T-helper 17 cell (primary cell): ENCODE results near the gene NRROS. TPM values are rescaled to one million over a fixed set of nuclear protein-coding genes. Genes with fewer than 3 reads are reported as not detected.
"Not testable (repeated sequence)": the region's sequence is repeated elsewhere in the genome, so short reads cannot be mapped to it uniquely, and the experiment has no call there.

ENCODE experiments used
- ATAC-seq: fragments of 150-1000 bp; cut with Tn5 transposase; 2 replicates; pipeline ENCODE4 v1.10.0; 2021; ENCODE audit warnings: mild to moderate bottlenecking, moderate library complexity
- DNase-seq, 3 donors: peaks; one replicate each; pipeline versions ENCODE4 v3.0.0 to v3.0.0-alpha.2; 2020 to 2021
- H3K9me3 ChIP-seq: one replicate; pipeline ENCODE4 v1.7.0; 2013; ENCODE audit warnings: low read length, mild to moderate bottlenecking; ENCODE audit not compliant: control insufficient read depth, poor library complexity, severe bottlenecking
- H3K27ac Mint-ChIP-seq: one replicate; pipeline ENCODE4 v1.8.0; 2022; ENCODE audit warnings: mild to moderate bottlenecking, moderate library complexity, mixed read lengths
- H3K27me3 Mint-ChIP-seq: one replicate; pipeline ENCODE4 v1.8.0; 2022; ENCODE audit warnings: mixed read lengths
- H3K36me3 Mint-ChIP-seq: one replicate; pipeline ENCODE4 v1.8.0; 2022; ENCODE audit warnings: low read depth, mixed read lengths
- H3K4me1 Mint-ChIP-seq: one replicate; pipeline ENCODE4 v1.8.0; 2022; ENCODE audit warnings: mild to moderate bottlenecking, mixed read lengths
- H3K4me3 Mint-ChIP-seq: one replicate; pipeline ENCODE4 v1.8.0; 2022; ENCODE audit warnings: mild to moderate bottlenecking, moderate library complexity, mixed read lengths
- total RNA-seq, 4 donors: library from RNA in 2 of 4; stranded (reverse) in 2 of 4; gene quantifications; one replicate each; pipeline ENCODE4 v1.2.3 and lab custom pipeline; 2022 to 2026

Gene NRROS
- total RNA-seq, 2 donors from 2014 or later = 15.1 to 15.5 TPM

DNA sequence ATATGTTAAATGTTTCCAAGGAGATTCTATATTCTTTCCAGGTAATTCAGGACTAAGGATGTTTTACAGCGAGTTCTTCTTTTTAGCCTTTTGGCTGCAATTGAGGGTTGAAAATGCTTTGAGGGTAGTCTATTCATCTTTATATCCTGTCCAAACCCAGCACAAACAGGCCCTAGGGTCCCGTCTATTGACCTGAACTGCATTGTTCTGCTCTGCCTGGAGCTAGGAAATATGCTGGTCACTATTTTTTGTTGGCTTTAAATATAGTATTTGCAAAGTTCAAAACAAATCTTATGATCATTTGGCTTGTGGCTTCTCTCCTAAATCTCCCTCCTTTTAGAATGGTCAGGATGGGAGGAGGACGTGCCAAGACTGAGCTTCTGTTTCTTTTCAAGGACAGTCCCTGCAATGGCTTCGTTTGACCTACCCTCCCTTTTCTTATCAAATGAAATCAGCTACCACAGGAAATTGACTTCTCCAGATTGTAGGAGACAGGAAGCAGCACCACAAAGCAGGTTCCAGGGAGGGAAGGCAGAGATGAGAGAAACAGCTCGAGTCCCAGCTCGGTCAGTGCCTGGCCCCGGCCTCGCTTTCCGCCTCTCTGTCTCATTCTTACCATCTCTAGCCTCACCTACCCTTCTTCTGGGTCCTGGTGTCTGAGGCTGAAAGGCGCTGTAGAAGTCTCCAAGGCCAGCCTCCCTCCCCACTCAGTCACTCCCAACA, 27.6 kb upstream of the NRROS start:
- no peaks in the 10 kb centered on the region for H3K27me3 Mint-ChIP-seq
- peaks cover 26% of the 10 kb centered on the region for H3K4me1 Mint-ChIP-seq
- no peaks in the 10 kb centered on the region for H3K36me3 Mint-ChIP-seq
- H3K9me3 ChIP-seq = no peaks in the 10 kb centered on the region
- peak overlapping the region; percentile 65 for H3K4me3 Mint-ChIP-seq
- ATAC-seq (peak; percentile 11), DNase-seq (no peak)
- H3K27ac Mint-ChIP-seq = peak overlapping the region; percentile 87

DNA sequence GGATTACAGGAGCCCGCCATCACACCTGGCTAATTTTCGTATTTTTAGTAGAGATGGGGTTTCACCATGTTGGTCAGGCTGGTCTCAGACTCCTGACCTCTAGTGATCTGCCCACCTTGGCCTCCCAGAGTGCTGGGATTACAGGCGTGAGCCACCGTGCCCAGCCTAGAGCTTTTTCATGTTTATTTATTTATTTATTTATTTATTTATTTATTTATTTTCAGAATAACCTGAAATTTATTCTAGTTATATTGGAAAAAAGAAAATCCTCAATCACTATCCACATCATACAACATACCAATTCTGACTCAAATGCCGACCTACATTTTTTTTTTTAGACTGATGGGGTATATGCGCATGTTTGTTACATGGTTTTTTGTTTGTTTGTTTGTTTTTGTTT, 24.3 kb upstream of the NRROS start:
- H3K27ac Mint-ChIP-seq, H3K36me3 Mint-ChIP-seq, H3K9me3 ChIP-seq, H3K27me3 Mint-ChIP-seq, DNase-seq, H3K4me3 Mint-ChIP-seq, ATAC-seq: not testable (repeated sequence)
- H3K4me1 Mint-ChIP-seq = peaks cover 23% of the 10 kb centered on the region

GRCh38 chr3:196617256-196617655, 22.2 kb upstream of the NRROS start:
- H3K4me1 Mint-ChIP-seq = peaks cover 21% of the 10 kb centered on the region
- H3K27ac Mint-ChIP-seq = no peak overlapping the region
- no peaks in the 10 kb centered on the region for H3K27me3 Mint-ChIP-seq
- DNase-seq (no peak), ATAC-seq (no peak)
- H3K36me3 Mint-ChIP-seq = no peaks in the 10 kb centered on the region
- H3K4me3 Mint-ChIP-seq = no peak overlapping the region
- no peaks in the 10 kb centered on the region for H3K9me3 ChIP-seq

DNA sequence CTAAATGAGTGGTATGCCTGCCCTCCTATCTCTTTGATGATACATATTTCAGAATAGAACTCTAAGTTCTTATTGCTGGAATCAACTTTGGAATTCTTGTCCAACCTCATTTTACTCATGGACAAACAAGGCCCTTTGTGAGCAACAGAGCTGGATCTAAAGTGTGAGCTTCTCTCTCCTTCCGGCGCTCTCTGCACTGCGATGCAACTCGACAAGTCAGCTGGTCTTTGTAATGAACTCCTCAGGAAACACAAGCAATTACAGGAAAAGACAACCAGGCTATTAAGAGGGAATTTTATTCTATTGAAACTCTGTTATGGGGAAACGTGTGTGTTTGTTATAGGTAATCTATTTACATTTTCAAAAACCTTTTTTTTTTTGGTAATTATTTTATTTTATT, 20.3 kb upstream of the NRROS start:
- Mint-ChIP-seq H3K4me1 (peaks cover 17% of the 10 kb centered on the region), H3K4me3 (no peak overlapping the region), H3K36me3 (no peaks in the 10 kb centered on the region), H3K27ac (no peak overlapping the region), H3K27me3 (no peaks in the 10 kb centered on the region)
- ATAC-seq (no peak), DNase-seq (no peak)
- no peaks in the 10 kb centered on the region for H3K9me3 ChIP-seq

DNA sequence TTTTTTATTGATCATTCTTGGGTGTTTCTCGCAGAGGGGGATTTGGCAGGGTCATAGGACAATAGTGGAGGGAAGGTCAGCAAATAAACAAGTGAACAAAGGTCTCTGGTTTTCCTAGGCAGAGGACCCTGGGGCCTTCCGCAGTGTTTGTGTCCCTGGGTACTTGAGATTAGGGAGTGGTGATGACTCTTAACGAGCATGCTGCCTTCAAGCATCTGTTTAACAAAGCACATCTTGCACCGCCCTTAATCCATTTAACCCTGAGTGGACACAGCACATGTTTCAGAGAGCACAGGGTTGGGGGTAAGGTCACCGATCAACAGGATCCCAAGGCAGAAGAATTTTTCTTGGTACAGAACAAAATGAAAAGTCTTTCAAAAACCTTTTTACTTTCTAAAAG, 19.9 kb upstream of the NRROS start:
- H3K27me3 Mint-ChIP-seq, H3K9me3 ChIP-seq, ATAC-seq, H3K4me3 Mint-ChIP-seq, H3K27ac Mint-ChIP-seq, DNase-seq, H3K36me3 Mint-ChIP-seq: not testable (repeated sequence)
- peaks cover 20% of the 10 kb centered on the region for H3K4me1 Mint-ChIP-seq

GRCh38 chr3:196620161-196620604, 19.3 kb upstream of the NRROS start:
- H3K4me3 Mint-ChIP-seq = no peak overlapping the region
- ATAC-seq = peak; percentile 32
- no peaks in the 10 kb centered on the region for H3K9me3 ChIP-seq
- H3K27ac Mint-ChIP-seq = peak overlapping the region; percentile 68
- no peak for DNase-seq
- peaks cover 21% of the 10 kb centered on the region for H3K4me1 Mint-ChIP-seq
- no peaks in the 10 kb centered on the region for H3K36me3 Mint-ChIP-seq
- H3K27me3 Mint-ChIP-seq = no peaks in the 10 kb centered on the region

DNA sequence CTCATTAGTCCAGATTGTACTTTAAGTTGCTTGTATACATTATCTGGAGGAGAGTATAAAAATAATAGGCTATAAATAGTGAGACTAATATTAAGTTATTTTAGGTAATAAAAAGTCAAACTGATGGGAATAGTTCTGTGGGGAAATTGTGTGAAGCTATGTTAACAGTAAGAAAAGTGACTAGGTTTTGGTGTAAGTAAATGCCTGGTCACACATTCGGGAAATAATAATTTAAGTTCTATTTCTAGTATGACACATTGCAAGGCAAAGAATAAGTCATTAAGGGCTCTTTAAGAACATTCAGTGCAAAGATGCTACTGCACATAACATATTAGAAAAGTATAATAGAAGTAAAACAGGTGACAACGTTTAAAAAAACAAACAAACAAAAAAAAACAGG, 18.8 kb upstream of the NRROS start:
- Mint-ChIP-seq H3K27ac (peak overlapping the region; percentile 68), H3K36me3 (no peaks in the 10 kb centered on the region), H3K27me3 (no peaks in the 10 kb centered on the region), H3K4me1 (peaks cover 21% of the 10 kb centered on the region), H3K4me3 (no peak overlapping the region)
- DNase-seq (no peak), ATAC-seq (no peak)
- H3K9me3 ChIP-seq = no peaks in the 10 kb centered on the region

GRCh38 chr3:196621611-196622010, 17.9 kb upstream of the NRROS start:
- H3K4me3 Mint-ChIP-seq = no peak overlapping the region
- ATAC-seq (no peak), DNase-seq (no peak)
- peaks cover 21% of the 10 kb centered on the region for H3K4me1 Mint-ChIP-seq
- H3K36me3 Mint-ChIP-seq = no peaks in the 10 kb centered on the region
- no peaks in the 10 kb centered on the region for H3K9me3 ChIP-seq
- no peaks in the 10 kb centered on the region for H3K27me3 Mint-ChIP-seq
- peak overlapping the region; percentile 8 for H3K27ac Mint-ChIP-seq

GRCh38 chr3:196624067-196624790, 15.3 kb upstream of the NRROS start:
- Mint-ChIP-seq H3K27ac (peak overlapping the region; percentile 67), H3K4me3 (peak overlapping the region; percentile 72), H3K4me1 (peaks cover 21% of the 10 kb centered on the region), H3K27me3 (no peaks in the 10 kb centered on the region), H3K36me3 (no peaks in the 10 kb centered on the region)
- ATAC-seq (peak; percentile 64), DNase-seq (no peak)
- no peaks in the 10 kb centered on the region for H3K9me3 ChIP-seq

DNA sequence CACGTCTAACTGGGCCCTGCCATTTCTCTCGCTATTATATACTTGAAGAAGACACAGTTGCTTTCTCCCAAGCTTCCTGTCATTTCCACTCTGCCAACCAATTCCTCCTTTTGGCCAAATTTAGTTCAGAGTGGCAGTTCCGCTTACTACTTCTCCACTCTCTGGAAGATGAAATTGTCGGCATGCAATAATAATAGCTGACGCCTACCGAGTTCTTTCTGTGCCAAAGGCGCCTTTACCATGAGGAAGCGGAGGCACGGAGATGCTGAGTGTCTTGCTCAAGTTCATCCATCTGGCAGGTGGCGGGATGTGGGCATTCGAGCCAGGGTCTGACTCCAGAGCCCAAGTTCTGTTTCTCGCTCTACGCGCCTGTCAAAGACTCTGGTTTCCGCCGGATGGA, 14.6 kb upstream of the NRROS start:
- Mint-ChIP-seq H3K27ac (no peak overlapping the region), H3K4me3 (peak overlapping the region; percentile 72), H3K36me3 (no peaks in the 10 kb centered on the region), H3K4me1 (peaks cover 21% of the 10 kb centered on the region), H3K27me3 (no peaks in the 10 kb centered on the region)
- no peaks in the 10 kb centered on the region for H3K9me3 ChIP-seq
- no peak for DNase-seq
- ATAC-seq = no peak

DNA sequence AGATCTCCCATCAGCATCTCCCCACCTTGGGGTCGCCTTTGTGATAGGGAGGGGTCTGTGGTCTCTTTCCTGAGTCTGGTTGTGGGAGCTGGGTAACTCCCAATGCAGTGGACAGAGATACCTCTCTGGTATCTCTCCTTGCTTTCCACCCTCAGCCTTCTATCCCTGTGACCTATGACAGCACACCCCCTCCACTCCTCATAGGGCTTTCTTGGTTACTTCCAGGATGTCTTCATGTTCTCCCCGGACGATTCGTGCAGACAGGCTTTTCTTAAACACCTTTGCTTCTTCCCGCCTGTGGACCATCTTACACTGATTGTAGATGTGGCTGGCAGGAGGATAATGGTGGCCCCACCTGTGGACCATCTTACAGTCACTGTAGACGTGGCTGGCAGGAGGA, 14.2 kb upstream of the NRROS start:
- H3K9me3 ChIP-seq = no peaks in the 10 kb centered on the region
- H3K27me3 Mint-ChIP-seq = no peaks in the 10 kb centered on the region
- no peak overlapping the region for H3K27ac Mint-ChIP-seq
- peaks cover 21% of the 10 kb centered on the region for H3K4me1 Mint-ChIP-seq
- DNase-seq = no peak
- ATAC-seq = no peak
- H3K36me3 Mint-ChIP-seq = no peaks in the 10 kb centered on the region
- no peak overlapping the region for H3K4me3 Mint-ChIP-seq

DNA sequence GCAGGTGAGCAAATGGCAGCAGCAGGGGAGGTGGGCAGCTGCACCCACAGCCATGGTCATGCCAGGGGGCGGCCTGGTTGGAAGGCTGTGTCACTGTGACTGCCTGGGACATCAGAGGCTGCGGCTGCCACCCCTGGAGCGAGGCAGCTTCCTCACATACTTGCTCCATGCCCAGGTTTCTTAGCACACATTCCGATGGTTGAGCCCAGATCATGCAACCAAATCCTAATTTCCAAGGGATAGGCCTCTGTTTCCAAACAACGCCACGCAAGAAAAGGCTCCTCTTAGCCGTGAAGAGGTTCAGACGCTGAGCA, 11.6 kb upstream of the NRROS start:
- Mint-ChIP-seq H3K27ac (no peak overlapping the region), H3K27me3 (no peaks in the 10 kb centered on the region), H3K4me3 (no peak overlapping the region), H3K4me1 (peaks cover 30% of the 10 kb centered on the region), H3K36me3 (no peaks in the 10 kb centered on the region)
- H3K9me3 ChIP-seq = no peaks in the 10 kb centered on the region
- ATAC-seq (no peak), DNase-seq (no peak)

GRCh38 chr3:196629228-196629627, 10.3 kb upstream of the NRROS start:
- no peak for ATAC-seq
- no peaks in the 10 kb centered on the region for H3K36me3 Mint-ChIP-seq
- no peak for DNase-seq
- H3K27ac Mint-ChIP-seq = peak overlapping the region; percentile 95
- no peaks in the 10 kb centered on the region for H3K27me3 Mint-ChIP-seq
- peaks cover 41% of the 10 kb centered on the region for H3K4me1 Mint-ChIP-seq
- peak overlapping the region; percentile 28 for H3K4me3 Mint-ChIP-seq
- H3K9me3 ChIP-seq = no peaks in the 10 kb centered on the region

- H3K27me3 Mint-ChIP-seq = no peaks in the 10 kb centered on the region
Observed at GRCh38 chr3:196631682-196632045, 7.8 kb upstream of the NRROS start.

More at GRCh38 chr3:196631682-196632045, 7.8 kb upstream of the NRROS start:
- Mint-ChIP-seq H3K4me1 (peaks cover 45% of the 10 kb centered on the region), H3K4me3 (peak overlapping the region; percentile 93), H3K36me3 (no peaks in the 10 kb centered on the region), H3K27ac (peak overlapping the region; percentile 97)
- no peaks in the 10 kb centered on the region for H3K9me3 ChIP-seq
- peak; percentile 8 for ATAC-seq
- DNase-seq = no peak
